NCI-H2196 treated with DMSO at 0.1 percent for 48 hours (cell line): ENCODE measurements around the gene IARS1.

Experiments used
- DNase-seq: peaks from one replicate; lab custom pipeline; 2025; ENCODE audit not compliant: unreplicated experiment; lab: John Stamatoyannopoulos, UW

Gene IARS1

DNA sequence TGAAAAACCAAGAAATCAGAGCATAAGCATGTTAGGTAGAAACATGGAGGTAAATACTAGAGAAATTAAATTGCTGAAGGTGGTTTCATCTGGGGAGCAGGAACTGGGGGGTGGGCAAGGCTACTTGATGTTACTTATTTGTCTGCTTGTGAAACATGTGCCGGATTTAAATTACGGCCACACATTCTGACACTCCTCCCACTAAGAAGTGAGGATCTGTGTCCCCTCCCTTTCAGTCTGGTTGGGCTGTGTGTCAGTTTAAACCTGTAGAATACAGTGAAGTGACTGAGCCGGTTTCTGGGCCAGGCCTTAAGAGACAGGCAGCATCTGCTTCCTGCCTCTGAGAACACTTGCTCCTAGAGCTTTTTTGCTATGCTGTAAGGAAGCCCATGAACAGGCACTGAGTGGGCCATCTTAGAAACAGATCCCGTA lies 2.3 kb upstream of the IARS1 start:
- DNase-seq: no peak

DNA sequence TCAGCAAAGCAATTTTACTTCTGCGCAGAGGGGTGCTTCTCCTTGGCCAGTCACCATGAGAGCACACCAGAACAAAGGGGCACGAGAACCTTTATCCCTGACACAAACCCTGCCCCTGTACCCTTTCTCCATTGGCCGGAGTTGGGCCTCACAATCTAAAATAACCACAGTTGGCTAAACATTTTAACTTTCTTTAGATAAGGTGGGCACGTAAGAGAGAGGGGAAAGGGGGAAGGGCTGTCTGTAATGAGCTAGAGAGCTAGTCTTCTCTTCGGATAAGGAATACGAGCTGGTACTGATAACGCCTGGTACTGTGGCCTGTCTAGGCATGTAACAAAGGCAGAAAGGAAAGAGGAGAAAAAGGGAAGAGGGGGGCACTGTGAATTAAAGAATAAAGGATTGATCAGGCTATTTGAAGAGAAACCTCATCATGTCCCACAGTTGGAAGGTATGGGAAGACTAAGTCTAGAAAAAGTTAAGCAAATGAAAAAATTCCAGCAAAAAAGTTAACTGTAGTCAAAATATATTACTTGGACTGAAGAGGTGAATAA lies 1.8 kb upstream of the IARS1 start:
- DNase-seq: no peak

DNA sequence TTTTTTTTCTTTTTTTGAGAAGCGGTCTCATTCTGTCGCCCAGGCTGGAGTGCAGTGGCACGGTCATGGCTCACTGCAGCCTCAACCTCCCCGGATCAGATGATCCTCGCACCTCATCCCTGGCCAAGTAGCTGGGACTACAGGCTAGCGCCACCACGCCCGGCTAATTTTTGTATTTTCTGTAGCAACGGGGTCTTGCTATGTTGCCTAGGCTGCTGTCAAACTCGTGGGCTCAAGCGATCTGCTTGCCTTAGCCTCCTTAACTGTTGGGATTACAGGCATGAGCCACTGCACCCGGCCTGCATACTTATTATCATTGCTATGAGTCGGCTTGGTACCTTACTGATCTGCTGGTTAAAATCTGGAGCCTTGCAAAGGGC lies 790 bp upstream of the IARS1 start:
- no peak for DNase-seq

DNA sequence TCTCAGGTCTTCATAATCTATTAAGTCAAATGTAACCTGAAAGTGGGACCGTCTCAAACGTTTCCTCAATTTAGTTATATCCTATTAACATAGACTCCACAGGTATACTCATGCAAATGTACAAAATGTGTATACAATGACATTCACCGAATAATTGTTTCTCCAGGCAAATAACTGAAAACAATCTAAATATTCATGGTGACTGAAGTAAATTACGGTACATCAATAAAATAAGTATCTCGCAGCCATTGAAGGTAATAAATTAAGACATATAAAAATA lies 482 bp downstream of the IARS1 start:
- no peak for DNase-seq

DNA sequence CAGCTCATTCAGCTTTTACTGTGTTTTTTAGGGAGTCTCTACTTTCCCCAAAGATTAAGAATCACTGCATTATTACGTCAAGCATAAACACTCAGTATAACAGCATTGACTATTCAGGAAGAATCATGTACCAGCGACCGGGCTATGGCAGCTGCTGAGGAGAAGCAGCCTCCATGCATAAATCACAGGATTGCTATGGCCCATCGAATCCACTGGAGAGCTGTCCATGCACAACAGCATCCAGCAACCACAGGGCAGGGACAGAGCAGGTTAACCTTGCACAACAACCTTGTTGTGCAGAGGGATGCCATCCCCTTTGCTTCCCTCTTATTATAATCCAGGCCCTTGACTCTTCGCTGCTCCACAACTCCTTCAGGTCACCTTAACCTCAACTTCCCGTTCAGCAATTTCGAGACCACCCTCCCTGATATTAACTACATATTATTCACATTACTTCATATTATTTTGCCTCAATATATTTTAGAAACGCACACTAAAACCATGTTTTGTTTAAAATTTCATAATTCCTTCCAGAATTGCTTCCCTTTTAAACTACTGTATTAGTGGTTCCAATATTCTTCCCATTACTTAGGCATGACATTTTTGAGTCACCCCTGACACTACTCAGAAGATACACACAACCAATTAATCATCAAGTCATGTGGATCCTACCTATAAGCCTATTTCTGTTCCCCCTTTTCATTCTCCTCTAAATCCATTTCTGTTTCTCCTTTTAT lies 991 bp downstream of the IARS1 start:
- DNase-seq: no peak

DNA sequence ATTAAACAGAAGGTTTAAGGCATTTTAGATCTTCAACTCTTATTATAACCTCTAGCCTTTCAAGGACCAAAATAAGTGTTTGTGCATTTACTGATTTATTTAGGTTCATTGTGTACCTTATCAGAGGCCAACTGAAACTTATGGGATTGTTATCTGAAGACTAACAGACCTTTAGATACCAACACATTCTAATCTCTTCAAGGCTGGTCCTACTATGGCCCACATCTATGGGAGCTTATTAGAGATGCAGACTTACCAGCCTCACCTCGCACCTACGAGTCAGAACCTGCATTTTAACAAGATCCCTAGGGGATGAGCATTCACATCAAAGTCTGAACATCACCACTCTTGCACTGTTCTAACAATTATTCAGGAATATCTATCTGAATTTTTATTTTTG lies 1.9 kb downstream of the IARS1 start:
- DNase-seq: no peak

DNA sequence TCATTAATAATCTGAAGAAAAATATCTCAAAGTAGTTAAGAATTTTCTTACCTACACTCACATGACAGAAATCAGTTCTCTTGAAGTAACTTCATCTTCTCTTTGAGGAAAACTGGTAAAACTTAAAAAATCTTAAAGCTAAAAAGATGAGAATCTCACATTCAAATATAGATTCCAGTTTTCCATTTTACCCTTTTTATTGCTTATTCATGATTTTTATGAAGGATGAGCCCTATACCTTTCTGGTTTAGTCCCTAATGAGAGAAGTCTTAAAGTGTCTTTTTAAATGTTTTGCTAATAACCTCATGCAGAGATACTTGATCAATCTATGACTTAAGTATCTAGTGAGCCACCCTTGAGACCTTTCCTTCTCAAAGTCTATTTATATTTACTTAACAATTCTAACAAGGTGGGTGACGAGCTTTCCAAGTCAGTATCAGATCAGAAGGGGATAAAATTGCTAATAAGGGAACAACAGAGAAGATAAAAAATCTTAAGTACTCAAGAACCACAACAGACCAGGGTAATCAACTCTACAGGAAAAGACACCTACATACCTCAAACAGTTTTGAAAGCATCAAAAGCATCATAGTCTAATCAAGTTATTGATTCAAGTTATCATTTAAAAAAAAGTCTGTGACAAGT lies 2.6 kb downstream of the IARS1 start:
- DNase-seq: no peak

DNA sequence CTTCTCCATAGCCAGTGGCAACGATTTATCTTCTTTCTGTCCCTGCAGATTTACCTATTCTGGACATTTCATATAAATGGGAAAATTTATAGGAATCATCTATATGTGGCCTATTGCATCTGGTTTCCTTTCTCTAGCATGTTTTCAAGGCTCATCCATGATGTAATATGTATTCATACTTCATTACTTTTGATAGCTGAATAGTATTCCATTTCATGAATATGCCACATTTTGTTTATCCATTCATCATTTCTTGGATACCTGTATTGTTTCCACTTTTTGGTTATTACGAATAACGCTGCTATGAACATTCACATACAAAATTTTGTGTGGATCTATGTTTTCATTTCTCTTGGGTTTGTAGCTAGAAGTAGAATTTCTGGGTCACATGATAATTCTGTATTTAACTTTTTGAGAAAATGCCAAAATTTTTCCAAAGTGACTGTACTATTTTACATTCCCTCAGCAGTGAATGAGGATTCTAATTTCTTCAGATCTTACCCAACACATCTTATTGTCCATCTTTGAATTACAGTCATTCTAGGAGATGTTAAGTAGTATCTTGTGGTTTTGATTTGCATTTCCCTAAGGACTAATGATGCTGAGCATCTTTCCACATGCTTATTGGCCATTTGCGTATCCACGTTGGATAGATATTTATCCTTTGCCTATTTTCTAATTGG lies 3.6 kb downstream of the IARS1 start:
- no peak for DNase-seq

DNA sequence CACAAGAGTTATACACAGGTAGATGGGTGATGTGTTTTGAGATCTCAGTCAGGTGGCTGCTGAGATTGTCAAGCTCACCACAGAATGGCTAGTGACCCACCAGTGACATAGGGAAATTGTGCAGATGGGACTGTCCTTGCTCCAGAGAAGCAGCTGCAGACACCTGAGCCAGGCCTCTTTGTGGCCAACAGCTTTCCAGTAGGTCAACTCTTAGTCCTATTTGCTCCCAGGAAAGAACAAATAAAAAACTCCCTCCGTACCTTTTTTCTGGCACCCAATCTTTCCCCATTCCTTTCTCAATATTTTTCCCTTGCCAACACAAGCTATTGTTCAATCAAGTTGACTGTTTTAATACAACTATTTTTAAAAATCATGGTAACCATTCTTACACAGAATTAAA lies 14.2 kb downstream of the IARS1 start:
- no peak for DNase-seq

DNA sequence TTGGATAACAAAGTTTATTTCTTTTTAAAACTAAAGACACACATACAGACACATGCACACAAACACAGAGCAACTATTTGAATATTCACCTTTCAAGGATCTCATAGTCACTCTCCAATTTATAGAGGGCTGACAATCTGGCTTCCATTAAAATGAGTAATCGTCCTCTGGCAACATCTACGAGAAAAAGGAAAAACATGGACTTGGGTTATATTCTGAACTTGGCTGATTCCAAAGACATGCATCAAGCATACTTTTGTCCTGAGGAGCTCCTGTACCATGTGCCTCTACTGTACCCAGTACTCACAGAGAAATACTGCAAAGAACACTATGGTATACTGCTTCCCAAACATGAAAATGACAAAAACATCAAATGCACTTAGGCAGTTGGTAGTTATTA lies 15.4 kb downstream of the IARS1 start:
- no peak for DNase-seq

DNA sequence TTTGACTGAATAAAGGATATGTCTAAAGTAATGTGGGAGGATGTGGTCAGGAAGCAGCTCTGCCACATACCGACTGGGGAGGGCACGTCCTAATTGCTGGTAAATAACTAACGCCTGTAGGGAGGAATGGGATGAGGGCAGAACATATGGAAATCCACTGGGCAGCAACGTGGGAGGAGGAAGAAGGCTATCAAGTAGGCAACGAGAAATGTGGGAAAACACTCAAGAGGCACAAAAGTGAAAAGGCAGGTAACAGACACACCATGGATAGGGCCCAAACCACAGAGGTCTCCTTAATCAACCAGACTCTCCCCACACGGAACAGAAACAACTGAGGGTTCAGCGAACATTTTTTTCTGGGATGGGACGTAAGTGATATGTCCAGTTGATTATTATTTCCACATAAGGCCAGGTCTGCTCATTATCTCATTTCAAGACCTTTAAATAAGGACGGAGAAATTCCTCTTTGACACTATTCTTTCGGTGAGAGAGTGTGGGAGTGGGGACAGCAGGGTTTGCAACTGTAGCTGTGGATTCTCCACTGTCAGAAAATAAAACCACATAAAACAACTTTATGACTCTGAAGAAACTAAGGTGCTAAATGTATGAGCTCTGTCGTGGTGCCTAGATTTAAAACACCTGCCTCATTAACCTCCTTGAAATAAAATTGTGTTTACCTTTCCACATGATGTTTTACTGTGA lies 17.0 kb downstream of the IARS1 start:
- DNase-seq: no peak

DNA sequence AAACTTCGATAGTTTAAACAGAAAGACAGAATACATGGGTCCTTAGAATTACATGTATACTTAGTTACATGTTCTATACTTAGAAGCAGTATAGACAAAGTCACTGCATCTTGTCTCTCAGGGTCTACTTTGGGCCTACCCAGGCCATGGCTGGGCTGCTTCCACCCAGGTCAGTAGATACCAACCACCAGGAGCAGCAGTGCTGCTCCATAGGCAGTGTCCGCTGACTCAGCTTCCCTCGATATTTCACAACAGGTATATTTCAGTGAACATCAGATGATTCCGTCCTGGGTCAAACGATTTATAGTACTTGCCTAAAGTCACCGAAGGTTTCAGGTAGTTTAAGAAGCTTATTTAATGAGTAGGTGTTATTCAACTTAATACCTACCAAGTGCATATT lies 18.0 kb downstream of the IARS1 start:
- DNase-seq: no peak

DNA sequence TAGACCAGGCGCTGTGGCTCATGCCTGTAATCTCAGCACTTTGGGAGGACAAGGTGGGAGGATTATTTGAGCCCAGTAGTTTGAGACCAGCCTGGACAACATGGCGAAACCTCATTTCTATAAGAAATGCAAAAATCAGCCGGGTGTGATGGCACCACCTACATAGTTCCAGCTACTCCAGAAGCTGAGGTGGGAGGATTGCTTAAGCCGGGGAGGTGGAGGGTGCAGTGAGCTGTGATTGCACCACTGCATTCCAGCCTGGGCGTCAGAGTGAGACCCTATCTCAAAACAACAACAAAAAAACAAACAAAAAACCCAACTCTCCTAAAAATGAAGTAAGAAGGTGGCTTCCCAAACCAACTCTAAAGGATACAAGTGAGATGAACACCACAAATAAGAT lies 23.0 kb downstream of the IARS1 start:
- DNase-seq: no peak

DNA sequence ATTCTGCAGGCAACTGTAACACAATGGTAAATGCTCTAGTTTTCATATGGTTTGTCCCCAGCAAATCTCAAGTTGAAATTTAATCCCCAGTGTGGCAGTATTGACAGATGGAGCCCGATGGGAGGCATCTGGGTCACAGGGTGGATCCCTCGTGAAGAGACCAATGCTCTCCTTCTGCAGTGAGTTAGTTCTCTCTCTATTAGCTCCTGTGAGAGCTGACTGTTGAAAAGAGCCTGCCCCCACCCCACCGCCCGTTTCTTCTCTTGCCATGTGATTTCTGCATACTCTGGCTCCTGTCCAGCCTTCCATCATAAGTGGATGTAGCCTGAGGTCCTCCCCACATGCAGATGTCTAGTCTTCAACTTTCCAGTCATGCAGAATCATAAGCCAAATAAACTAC lies 27.0 kb downstream of the IARS1 start:
- DNase-seq: no peak

DNA sequence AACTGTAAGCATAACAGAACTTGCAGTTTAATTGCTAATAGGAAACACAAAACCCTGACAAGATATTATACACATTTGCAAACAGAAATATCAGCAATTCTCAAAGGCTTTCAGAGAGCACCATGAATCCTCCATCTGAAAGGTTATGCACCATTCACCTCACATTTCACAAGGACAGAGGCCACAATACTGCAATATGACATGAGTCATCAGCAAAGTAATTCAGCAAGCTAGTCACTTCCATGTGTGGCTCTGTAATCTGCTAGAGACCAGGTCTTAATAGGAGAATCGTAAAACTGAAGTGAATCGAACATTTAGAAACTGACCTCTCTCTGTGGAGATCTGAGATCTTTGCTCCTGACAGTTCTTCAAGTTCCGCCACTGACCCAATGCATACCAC lies 28.3 kb downstream of the IARS1 start:
- no peak for DNase-seq

DNA sequence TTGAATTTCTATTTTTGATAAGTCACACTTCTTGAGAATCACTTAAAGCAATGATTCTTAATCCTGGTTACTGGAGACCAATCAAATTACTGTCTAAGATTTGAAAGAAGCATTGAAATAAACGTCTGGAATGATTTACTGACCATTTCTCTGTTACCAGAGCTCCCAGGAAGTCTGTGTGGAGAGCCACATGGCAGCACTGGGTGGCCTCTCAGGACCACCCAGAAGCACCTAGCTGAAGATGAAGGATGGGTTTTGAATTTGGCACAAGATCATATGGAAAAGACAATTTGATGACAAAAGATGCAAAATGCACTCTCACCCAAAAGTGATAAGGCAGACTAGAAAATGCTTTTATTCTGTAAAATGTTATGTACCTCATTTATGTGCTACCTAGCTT lies 30.4 kb downstream of the IARS1 start:
- no peak for DNase-seq

DNA sequence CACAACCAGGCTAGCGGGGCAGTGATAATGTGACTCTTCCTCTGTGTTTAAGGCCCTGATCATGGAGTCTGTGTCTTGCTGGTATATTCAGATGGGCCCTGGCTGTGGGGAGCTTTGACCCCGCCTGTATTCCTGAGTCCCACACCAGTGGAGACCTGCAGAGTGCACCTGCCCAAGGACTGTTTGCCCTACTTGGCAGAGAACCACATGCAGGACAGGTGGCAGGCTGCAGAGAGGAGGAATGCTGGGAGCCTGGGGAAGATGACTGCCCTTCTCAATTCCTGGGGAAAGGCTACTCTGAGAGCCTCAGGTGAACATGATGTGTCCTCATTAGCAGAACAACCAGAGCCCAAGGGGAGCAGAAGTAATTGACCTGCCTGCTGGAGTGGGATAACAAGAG lies 36.2 kb downstream of the IARS1 start:
- peak; percentile 61 for DNase-seq

DNA sequence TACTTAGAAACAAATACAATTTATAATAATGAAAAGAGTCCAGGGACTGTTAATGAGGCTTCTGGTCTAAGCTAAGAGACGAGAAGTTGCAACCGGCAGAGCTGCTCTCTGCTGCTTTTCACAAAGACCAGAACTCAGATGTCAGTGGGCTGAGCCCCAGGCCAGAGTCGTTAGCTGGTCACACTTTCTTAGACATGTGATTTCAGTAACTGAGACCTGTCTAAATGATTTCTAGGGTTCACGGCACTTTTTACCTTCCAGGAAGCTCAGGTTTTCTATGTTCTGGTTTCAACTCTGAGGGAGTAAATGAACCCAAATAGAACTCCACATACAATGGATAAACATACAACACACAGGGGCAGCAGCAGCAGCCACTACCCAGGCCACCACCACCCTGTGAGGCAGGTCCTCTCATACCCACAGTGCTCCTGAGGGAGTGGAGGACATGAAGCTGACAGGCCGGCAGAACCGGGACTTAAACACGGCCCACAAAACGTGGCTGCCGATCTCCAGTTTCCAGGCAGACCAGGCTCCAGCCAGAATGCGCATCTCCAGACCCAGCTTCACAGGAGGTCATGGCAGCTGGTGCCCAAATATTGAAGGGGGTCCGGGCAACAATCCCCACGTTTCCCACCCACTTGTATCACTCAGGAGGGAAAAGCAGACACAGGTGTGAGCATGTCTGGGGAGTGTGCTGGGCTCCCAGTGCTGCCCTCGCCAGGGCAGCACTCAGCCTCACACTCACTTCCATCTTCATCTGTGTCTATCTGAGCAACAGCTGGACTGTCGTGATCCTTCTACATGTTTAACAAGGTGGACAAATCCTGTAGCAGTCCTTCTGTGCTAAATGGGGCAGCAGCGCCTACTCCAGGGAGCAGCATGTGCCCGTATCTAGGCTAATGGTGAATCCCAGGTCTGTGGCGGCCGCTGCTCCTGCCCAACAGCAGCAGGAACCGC lies 38.8 kb downstream of the IARS1 start:
- DNase-seq: no peak

DNA sequence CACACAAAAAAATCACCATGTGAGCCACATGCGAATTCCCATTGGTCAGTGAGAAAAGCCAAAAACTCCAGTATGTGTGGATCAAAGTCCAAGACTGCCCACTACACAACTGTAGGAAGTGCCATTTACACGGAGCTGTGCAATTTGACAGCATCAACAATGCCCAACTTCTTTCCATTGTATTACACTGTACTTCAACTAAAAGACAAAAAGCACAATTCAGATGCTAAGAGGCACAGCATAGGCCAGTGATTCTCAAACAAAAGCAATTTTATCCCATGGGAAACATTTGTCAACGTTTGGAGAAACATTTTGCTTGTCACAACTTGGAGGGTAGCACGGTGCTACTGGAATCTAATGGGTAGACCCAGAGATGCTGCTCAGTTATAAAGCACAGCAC lies 39.8 kb downstream of the IARS1 start:
- no peak for DNase-seq

DNA sequence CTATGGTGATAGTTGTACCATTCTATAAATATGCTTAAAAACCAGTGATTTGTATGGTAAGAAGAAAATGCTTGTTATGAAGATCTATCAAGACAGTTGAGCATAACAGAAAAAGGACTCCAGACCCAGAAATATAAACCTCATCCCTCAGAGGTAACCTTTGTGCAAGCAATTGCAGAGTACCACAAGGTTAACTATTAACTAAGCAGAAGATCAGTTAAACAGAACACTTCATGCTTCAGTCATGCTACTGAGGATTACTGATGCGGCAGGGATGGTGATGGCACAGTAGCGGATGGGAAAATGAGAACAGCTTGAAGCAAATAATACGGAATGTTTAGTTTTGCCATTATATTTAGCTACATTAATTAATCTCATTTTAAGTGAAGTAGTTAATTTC lies 45.5 kb downstream of the IARS1 start:
- DNase-seq: no peak

DNA sequence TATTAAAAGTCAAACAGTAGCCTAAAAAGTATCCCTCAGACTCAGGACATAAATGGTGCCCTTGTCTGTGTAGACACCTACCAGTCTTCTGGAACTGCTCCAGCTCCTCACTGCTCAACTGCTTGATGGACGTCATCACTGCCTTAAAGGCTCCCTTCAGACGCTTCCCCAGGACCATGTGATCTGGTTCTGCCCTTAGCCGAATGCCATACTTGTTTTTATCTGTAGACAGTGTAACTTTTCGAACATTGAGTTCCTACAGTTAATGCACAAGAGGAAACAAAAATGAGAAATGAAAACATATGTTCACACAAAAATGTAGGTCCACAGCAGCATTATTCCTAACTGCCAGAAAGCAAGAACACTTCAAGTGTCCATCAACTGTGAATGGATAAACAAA lies 46.2 kb downstream of the IARS1 start:
- DNase-seq: no peak
